ENCODE data around the gene AATF. TPM values are rescaled to one million over a fixed set of nuclear protein-coding genes. Genes with fewer than 3 reads are reported as not detected.
A peak's percentile ranks its signal among the peaks of the same experiment; 100 is the strongest.

AATF gene
- total and polyA plus RNA-seq, 2 donors, result 33.5 to 66.3 TPM

- no peak overlapping the region for H3K4me3 ChIP-seq (ENCODE audit: low read length in 2 of 2)
- no peak overlapping the region for H3K27ac ChIP-seq (ENCODE audit: low read depth in 1 of 2, low read length in 1 of 2)
- H3K27me3 ChIP-seq (ENCODE audit: control insufficient read depth in 2 of 2, insufficient read depth in 1 of 2, low read length in 1 of 2), result no peaks in the 10 kb centered on the region
- H3K9me3 ChIP-seq (ENCODE audit: control insufficient read depth in 2 of 2, insufficient read depth in 1 of 2, low read length in 1 of 2), result no peaks in the 10 kb centered on the region
- WGBS, result 99% methylated on average over 18 of the region's 18 CpGs
- peaks cover 4 to 23% of the 10 kb centered on the region in 2 donors for H3K4me1 ChIP-seq (ENCODE audit: control insufficient read depth in 2 of 2, insufficient read depth in 2 of 2, low read length in 2 of 2)
- H3K36me3 ChIP-seq (ENCODE audit: control insufficient read depth in 2 of 2, insufficient read depth in 2 of 2, low read length in 1 of 2), result peaks cover 11 to 12% of the 10 kb centered on the region in 2 donors
- no peak for DNase-seq (ENCODE audit: low read depth in 6 of 9, low spot score in 9 of 9)
These were observed 107.9 kb downstream of the AATF start for GRCh38 chr17:37056622-37057021.

GRCh38 chr17:37059493-37059892 lies 110.7 kb downstream of the AATF start:
- 97% methylated on average over 3 of the region's 3 CpGs for WGBS
- Histone ChIP-seq H3K4me3 (ENCODE audit: low read length in 2 of 2) (no peak overlapping the region), H3K9me3 (ENCODE audit: control insufficient read depth in 2 of 2, insufficient read depth in 1 of 2, low read length in 1 of 2) (no peaks in the 10 kb centered on the region), H3K36me3 (ENCODE audit: control insufficient read depth in 2 of 2, insufficient read depth in 2 of 2, low read length in 1 of 2) (peaks cover 11 to 12% of the 10 kb centered on the region in 2 donors), H3K4me1 (ENCODE audit: control insufficient read depth in 2 of 2, insufficient read depth in 2 of 2, low read length in 2 of 2) (peaks cover 10 to 35% of the 10 kb centered on the region in 2 donors), H3K27me3 (ENCODE audit: control insufficient read depth in 2 of 2, insufficient read depth in 1 of 2, low read length in 1 of 2) (peaks cover 0 to 2% of the 10 kb centered on the region in 2 donors), H3K27ac (ENCODE audit: low read depth in 1 of 2, low read length in 1 of 2) (no peak overlapping the region)
- no peak for DNase-seq (ENCODE audit: low read depth in 6 of 9, low spot score in 9 of 9)

- Histone ChIP-seq H3K4me3 (ENCODE audit: low read length in 2 of 2) (no peak overlapping the region), H3K36me3 (ENCODE audit: control insufficient read depth in 2 of 2, insufficient read depth in 2 of 2, low read length in 1 of 2) (peaks cover 11 to 12% of the 10 kb centered on the region in 2 donors), H3K27ac (ENCODE audit: low read depth in 1 of 2, low read length in 1 of 2) (no peak overlapping the region), H3K4me1 (ENCODE audit: control insufficient read depth in 2 of 2, insufficient read depth in 2 of 2, low read length in 2 of 2) (peaks cover 10 to 35% of the 10 kb centered on the region in 2 donors), H3K27me3 (ENCODE audit: control insufficient read depth in 2 of 2, insufficient read depth in 1 of 2, low read length in 1 of 2) (peaks cover 0 to 8% of the 10 kb centered on the region in 2 donors), H3K9me3 (ENCODE audit: control insufficient read depth in 2 of 2, insufficient read depth in 1 of 2, low read length in 1 of 2) (no peaks in the 10 kb centered on the region)
- no peak for DNase-seq (ENCODE audit: low read depth in 6 of 9, low spot score in 9 of 9)
- WGBS, result 91% methylated on average over 6 of the region's 6 CpGs
These were observed 111.3 kb downstream of the AATF start for GRCh38 chr17:37060094-37060493.

- Histone ChIP-seq H3K9me3 (ENCODE audit: control insufficient read depth in 2 of 2, insufficient read depth in 1 of 2, low read length in 1 of 2) (no peaks in the 10 kb centered on the region), H3K27me3 (ENCODE audit: control insufficient read depth in 2 of 2, insufficient read depth in 1 of 2, low read length in 1 of 2) (peaks cover 0 to 17% of the 10 kb centered on the region in 2 donors), H3K36me3 (ENCODE audit: control insufficient read depth in 2 of 2, insufficient read depth in 2 of 2, low read length in 1 of 2) (peaks cover 8 to 11% of the 10 kb centered on the region in 2 donors), H3K4me3 (ENCODE audit: low read length in 2 of 2) (no peak overlapping the region), H3K4me1 (ENCODE audit: control insufficient read depth in 2 of 2, insufficient read depth in 2 of 2, low read length in 2 of 2) (peaks cover 10 to 40% of the 10 kb centered on the region in 2 donors), H3K27ac (ENCODE audit: low read depth in 1 of 2, low read length in 1 of 2) (peak overlapping the region in 1 of 2 donors; percentile 41)
- 56% methylated on average over 7 of the region's 7 CpGs for WGBS
- peak in 1 of 9 donors; percentile 48 for DNase-seq (ENCODE audit: low read depth in 6 of 9, low spot score in 9 of 9)
These were observed 112.2 kb downstream of the AATF start for GRCh38 chr17:37060928-37061327.

- H3K4me3 ChIP-seq (ENCODE audit: low read length in 2 of 2), result no peak overlapping the region
- peaks cover 10 to 47% of the 10 kb centered on the region in 2 donors for H3K4me1 ChIP-seq (ENCODE audit: control insufficient read depth in 2 of 2, insufficient read depth in 2 of 2, low read length in 2 of 2)
- H3K36me3 ChIP-seq (ENCODE audit: control insufficient read depth in 2 of 2, insufficient read depth in 2 of 2, low read length in 1 of 2), result peaks cover 2 to 4% of the 10 kb centered on the region in 2 donors
- DNase-seq (ENCODE audit: low read depth in 6 of 9, low spot score in 9 of 9), result no peak
- H3K27ac ChIP-seq (ENCODE audit: low read depth in 1 of 2, low read length in 1 of 2), result no peak overlapping the region
- 92% methylated on average over 9 of the region's 9 CpGs for WGBS
- peaks cover 0 to 28% of the 10 kb centered on the region in 2 donors for H3K27me3 ChIP-seq (ENCODE audit: control insufficient read depth in 2 of 2, insufficient read depth in 1 of 2, low read length in 1 of 2)
- no peaks in the 10 kb centered on the region for H3K9me3 ChIP-seq (ENCODE audit: control insufficient read depth in 2 of 2, insufficient read depth in 1 of 2, low read length in 1 of 2)
These were observed 113.3 kb downstream of the AATF start for GRCh38 chr17:37062021-37062420.

GRCh38 chr17:37064206-37064605 lies 115.5 kb downstream of the AATF start:
- Histone ChIP-seq H3K27ac (ENCODE audit: low read depth in 1 of 2, low read length in 1 of 2) (no peak overlapping the region), H3K9me3 (ENCODE audit: control insufficient read depth in 2 of 2, insufficient read depth in 1 of 2, low read length in 1 of 2) (no peaks in the 10 kb centered on the region), H3K4me1 (ENCODE audit: control insufficient read depth in 2 of 2, insufficient read depth in 2 of 2, low read length in 2 of 2) (peaks cover 10 to 47% of the 10 kb centered on the region in 2 donors), H3K36me3 (ENCODE audit: control insufficient read depth in 2 of 2, insufficient read depth in 2 of 2, low read length in 1 of 2) (no peaks in the 10 kb centered on the region), H3K27me3 (ENCODE audit: control insufficient read depth in 2 of 2, insufficient read depth in 1 of 2, low read length in 1 of 2) (peaks cover 0 to 41% of the 10 kb centered on the region in 2 donors), H3K4me3 (ENCODE audit: low read length in 2 of 2) (no peak overlapping the region)
- no peak for DNase-seq (ENCODE audit: low read depth in 6 of 9, low spot score in 9 of 9)
- WGBS, result 83% methylated on average over 11 of the region's 11 CpGs

GRCh38 chr17:37064956-37065355 lies 116.2 kb downstream of the AATF start:
- Histone ChIP-seq H3K4me1 (ENCODE audit: control insufficient read depth in 2 of 2, insufficient read depth in 2 of 2, low read length in 2 of 2) (peaks cover 10 to 47% of the 10 kb centered on the region in 2 donors), H3K36me3 (ENCODE audit: control insufficient read depth in 2 of 2, insufficient read depth in 2 of 2, low read length in 1 of 2) (no peaks in the 10 kb centered on the region), H3K9me3 (ENCODE audit: control insufficient read depth in 2 of 2, insufficient read depth in 1 of 2, low read length in 1 of 2) (no peaks in the 10 kb centered on the region), H3K4me3 (ENCODE audit: low read length in 2 of 2) (no peak overlapping the region), H3K27me3 (ENCODE audit: control insufficient read depth in 2 of 2, insufficient read depth in 1 of 2, low read length in 1 of 2) (peaks cover 0 to 41% of the 10 kb centered on the region in 2 donors), H3K27ac (ENCODE audit: low read depth in 1 of 2, low read length in 1 of 2) (no peak overlapping the region)
- WGBS, result 93% methylated on average over 8 of the region's 8 CpGs
- DNase-seq (ENCODE audit: low read depth in 6 of 9, low spot score in 9 of 9), result peak in 1 of 9 donors; percentile 72

- no peak for DNase-seq (ENCODE audit: low read depth in 6 of 9, low spot score in 9 of 9)
- H3K27ac ChIP-seq (ENCODE audit: low read depth in 1 of 2, low read length in 1 of 2), result no peak overlapping the region
- H3K36me3 ChIP-seq (ENCODE audit: control insufficient read depth in 2 of 2, insufficient read depth in 2 of 2, low read length in 1 of 2), result no peaks in the 10 kb centered on the region
- H3K4me3 ChIP-seq (ENCODE audit: low read length in 2 of 2), result no peak overlapping the region
- 67% methylated on average over 23 of the region's 23 CpGs for WGBS
- H3K4me1 ChIP-seq (ENCODE audit: control insufficient read depth in 2 of 2, insufficient read depth in 2 of 2, low read length in 2 of 2), result peaks cover 10 to 47% of the 10 kb centered on the region in 2 donors
- H3K27me3 ChIP-seq (ENCODE audit: control insufficient read depth in 2 of 2, insufficient read depth in 1 of 2, low read length in 1 of 2), result peaks cover 0 to 41% of the 10 kb centered on the region in 2 donors
- H3K9me3 ChIP-seq (ENCODE audit: control insufficient read depth in 2 of 2, insufficient read depth in 1 of 2, low read length in 1 of 2), result no peaks in the 10 kb centered on the region
These were observed 117.0 kb downstream of the AATF start for GRCh38 chr17:37065486-37066321.

All from thymus (tissue), 11 donors.